A549 (cell line): ENCODE results near the gene GNAI2. TPM values are rescaled to one million over a fixed set of nuclear protein-coding genes. Genes with fewer than 3 reads are reported as not detected.
A peak's percentile ranks its signal among the peaks of the same experiment; 100 is the strongest.

ENCODE experiments used
- ATAC-seq, 2 experiments: fragments of 200-7000 bp in 1 of 2; fragments of >200 bp in 1 of 2; cut with Nextera tagmentation in 1 of 2; cut with Tn5 transposase in 1 of 2; 3 replicates each; pipeline versions ENCODE4 v1.8.0 to v1.9.1; 2018 to 2020; ENCODE audit warnings: mild to moderate bottlenecking in 1 of 2, moderate library complexity in 1 of 2
- CTCF ChIA-PET: fragments of 300-600 bp; sonication (Branson Sonifier 250); formaldehyde crosslinking; extraction: SDS; loops from one replicate; lab custom pipeline; 2021; ENCODE audit warnings: antibody characterized with exemption, inconsistent platforms; lab: Yijun Ruan, JAX
- POLR2A ChIA-PET: fragments of 350-600 bp; formaldehyde crosslinking; extraction: SDS; loops from one replicate; lab custom pipeline; 2021; ENCODE audit warnings: antibody characterized with exemption, inconsistent platforms; lab: Yijun Ruan, JAX
- DNase-seq, 2 experiments: peaks; one replicate each; pipeline versions ENCODE4 v3.0.0 to v3.0.0-alpha.2; 2011 to 2016; ENCODE audit warnings: low read depth in 1 of 2, low spot score in 1 of 2
- FAIRE-seq: peaks from 2 replicates; lab custom pipeline; 2011; peaks lifted over from hg19 to GRCh38; lab: Jason Lieb, UNC
- H3K27ac ChIP-seq, 2 experiments: fragments of >200 bp; sonication (Bioruptor Twin); formaldehyde crosslinking; 3 replicates each; pipeline ENCODE4 v1.5.1; 2016 to 2017
- H3K4me1 ChIP-seq: fragments of >200 bp; sonication (Bioruptor Twin); formaldehyde crosslinking; 3 replicates; pipeline ENCODE4 v1.6.1; 2016
- H3K4me2 ChIP-seq: fragments of >200 bp; sonication (Bioruptor Twin); formaldehyde crosslinking; 3 replicates; pipeline ENCODE4 v1.6.1; 2016
- H3K4me3 ChIP-seq: fragments of >200 bp; sonication (Bioruptor Twin); formaldehyde crosslinking; 3 replicates; pipeline ENCODE4 v1.5.1; 2016
- H3K9me3 ChIP-seq: fragments of >200 bp; sonication (Bioruptor Twin); formaldehyde crosslinking; 3 replicates; pipeline ENCODE4 v1.6.1; 2016
- CBX8 ChIP-seq: fragments of 200-600 bp; sonication (generic); IDR thresholded peaks from 2 replicates; pipeline ENCODE4 v1.6.1; 2016
- FOSL2 ChIP-seq, 2 experiments: fragments of 450-650 bp in 1 of 2; fragments of >200 bp in 1 of 2; sonication (Bioruptor Twin) in 1 of 2; formaldehyde crosslinking; IDR thresholded peaks; 2 replicates each; pipeline versions ENCODE4 v1.5.0 to v1.6.1; 2016 to 2020; ENCODE audit warnings: mild to moderate bottlenecking in 1 of 2, moderate library complexity in 1 of 2
- HDAC2 ChIP-seq: fragments of 200-600 bp; sonication (generic); IDR thresholded peaks from 2 replicates; pipeline ENCODE4 v1.6.1; 2016
- HEYL ChIP-seq: fragments of 250-450 bp; sonication (Bioruptor Pico); IDR thresholded peaks from 2 replicates; pipeline ENCODE4 v1.8.0; 2021; ENCODE audit warnings: mild to moderate bottlenecking, moderate library complexity
- HOXB13 ChIP-seq: fragments of 250-450 bp; sonication (Bioruptor Pico); IDR thresholded peaks from 2 replicates; pipeline ENCODE4 v1.5.0; 2020; ENCODE audit warnings: low read depth, mild to moderate bottlenecking, moderate library complexity
- HOXB5 ChIP-seq: fragments of 250-450 bp; sonication (Bioruptor Pico); IDR thresholded peaks from 2 replicates; pipeline ENCODE4 v1.5.0; 2020; ENCODE audit warnings: mild to moderate bottlenecking, moderate library complexity
- MAZ ChIP-seq: fragments of 150-350 bp; IDR thresholded peaks from 2 replicates; pipeline ENCODE4 v1.6.1; 2014; ENCODE audit warnings: antibody characterized with exemption, low read depth, low read length, borderline replicate concordance
- RAD21 ChIP-seq, 2 experiments: fragments of >200 bp in 1 of 2; sonication (Bioruptor Twin) in 1 of 2; formaldehyde crosslinking in 1 of 2; IDR thresholded peaks in 1 of 2; conservative IDR thresholded peaks in 1 of 2; 2 replicates in 1 of 2; 3 replicates in 1 of 2; pipeline ENCODE4 v1.6.1; 2012 to 2018; ENCODE audit warnings: inconsistent platforms in 1 of 2
- SREBF2 ChIP-seq: fragments of 450-650 bp; IDR thresholded peaks from 2 replicates; pipeline ENCODE4 v1.6.1; 2014; ENCODE audit warnings: mild to moderate bottlenecking, moderate library complexity
- WGBS: methylation state at CpG from one replicate; pipeline ENCODE4 v1.1.6; 2017; ENCODE audit errors: missing lambda C conversion rate; 5-methylcytosine and 5-hydroxymethylcytosine counted together
- polyA plus RNA-seq, 4 experiments: library from polyadenylated mRNA; depleted of rRNA in 3 of 4; stranded (reverse); fragments of >200 nt; fragmentation: RNase III in 1 of 4; extraction: RNeasy Plus Mini Kit Qiagen cat#74134 plus additional on column Dnase treatment in 1 of 4; gene quantifications; 2 replicates in 3 of 4; 3 replicates in 1 of 4; pipeline ENCODE4 v1.2.3, GENCODE V29; 2011 to 2017
- TF ChIP-seq, protein P1 (sequence below): fragments of >200 bp; sonication (Bioruptor Twin); formaldehyde crosslinking; IDR thresholded peaks from 3 replicates; pipeline ENCODE4 v1.6.1; 2016
- TF ChIP-seq, protein P2 (sequence below): fragments of 200-600 bp; sonication (generic); IDR thresholded peaks from 2 replicates; pipeline ENCODE4 v1.6.1; 2016; ENCODE audit warnings: antibody characterized with exemption, mild to moderate bottlenecking, moderate library complexity
- TF ChIP-seq, protein P3 (sequence below): fragments of >200 bp; sonication (Bioruptor Twin); formaldehyde crosslinking; IDR thresholded peaks from 2 replicates; pipeline ENCODE4 v1.6.1; 2016
- TF ChIP-seq, protein P4 (sequence below): fragments of >200 bp; sonication (Bioruptor Twin); formaldehyde crosslinking; IDR thresholded peaks from 3 replicates; pipeline ENCODE4 v1.5.1; 2016

GNAI2 gene
- polyA plus RNA-seq, 2 of the 4 experiments (the other 2 are of a cell fraction): 47.4 to 67.8 TPM

DNA sequence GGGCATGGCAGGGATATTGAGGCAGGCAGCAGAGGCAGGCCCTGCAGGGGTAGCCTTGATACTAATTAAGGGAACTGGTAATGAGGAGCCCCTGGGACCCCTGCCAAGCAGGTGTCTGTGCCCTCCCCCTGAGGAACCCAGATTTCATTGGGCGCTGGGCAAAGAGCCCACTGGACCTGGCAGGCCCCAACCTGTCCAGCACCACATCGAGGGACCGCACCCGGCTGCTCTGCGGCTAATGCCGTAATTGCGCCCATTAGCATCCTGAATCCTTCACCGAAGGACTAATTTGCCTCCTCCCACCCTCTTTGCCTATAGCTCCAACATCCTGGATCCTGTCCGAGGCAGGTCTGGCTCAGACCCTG, 19.2 kb downstream of the GNAI2 start:
- DNase-seq: no peak
- Histone ChIP-seq H3K4me1 (peaks cover 6% of the 10 kb centered on the region; the same call in 1 of the 3 replicates), H3K9me3 (no peaks in the 10 kb centered on the region), H3K27ac (no peak overlapping the region), H3K4me3 (no peak overlapping the region), H3K4me2 (no peak overlapping the region)
- WGBS: 91% methylated on average over 9 of the region's 9 CpGs
- CTCF ChIA-PET: interaction anchor here (1.2 to 11.2 kb wide), 7 partner anchors 9 to 69 kb away, joined by 3 to 219 read pairs (median 7); partner anchors contain the start of genes GNAI2 and GNAT1
- ATAC-seq: no peak
- no peak for TF ChIP-seq CBX8
- TF ChIP-seq, protein P1, sequence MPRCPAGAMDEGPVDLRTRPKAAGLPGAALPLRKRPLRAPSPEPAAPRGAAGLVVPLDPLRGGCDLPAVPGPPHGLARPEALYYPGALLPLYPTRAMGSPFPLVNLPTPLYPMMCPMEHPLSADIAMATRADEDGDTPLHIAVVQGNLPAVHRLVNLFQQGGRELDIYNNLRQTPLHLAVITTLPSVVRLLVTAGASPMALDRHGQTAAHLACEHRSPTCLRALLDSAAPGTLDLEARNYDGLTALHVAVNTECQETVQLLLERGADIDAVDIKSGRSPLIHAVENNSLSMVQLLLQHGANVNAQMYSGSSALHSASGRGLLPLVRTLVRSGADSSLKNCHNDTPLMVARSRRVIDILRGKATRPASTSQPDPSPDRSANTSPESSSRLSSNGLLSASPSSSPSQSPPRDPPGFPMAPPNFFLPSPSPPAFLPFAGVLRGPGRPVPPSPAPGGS: no peak
- no peak for TF ChIP-seq HEYL (CRISPR knock-in tag)
- TF ChIP-seq, protein P2, sequence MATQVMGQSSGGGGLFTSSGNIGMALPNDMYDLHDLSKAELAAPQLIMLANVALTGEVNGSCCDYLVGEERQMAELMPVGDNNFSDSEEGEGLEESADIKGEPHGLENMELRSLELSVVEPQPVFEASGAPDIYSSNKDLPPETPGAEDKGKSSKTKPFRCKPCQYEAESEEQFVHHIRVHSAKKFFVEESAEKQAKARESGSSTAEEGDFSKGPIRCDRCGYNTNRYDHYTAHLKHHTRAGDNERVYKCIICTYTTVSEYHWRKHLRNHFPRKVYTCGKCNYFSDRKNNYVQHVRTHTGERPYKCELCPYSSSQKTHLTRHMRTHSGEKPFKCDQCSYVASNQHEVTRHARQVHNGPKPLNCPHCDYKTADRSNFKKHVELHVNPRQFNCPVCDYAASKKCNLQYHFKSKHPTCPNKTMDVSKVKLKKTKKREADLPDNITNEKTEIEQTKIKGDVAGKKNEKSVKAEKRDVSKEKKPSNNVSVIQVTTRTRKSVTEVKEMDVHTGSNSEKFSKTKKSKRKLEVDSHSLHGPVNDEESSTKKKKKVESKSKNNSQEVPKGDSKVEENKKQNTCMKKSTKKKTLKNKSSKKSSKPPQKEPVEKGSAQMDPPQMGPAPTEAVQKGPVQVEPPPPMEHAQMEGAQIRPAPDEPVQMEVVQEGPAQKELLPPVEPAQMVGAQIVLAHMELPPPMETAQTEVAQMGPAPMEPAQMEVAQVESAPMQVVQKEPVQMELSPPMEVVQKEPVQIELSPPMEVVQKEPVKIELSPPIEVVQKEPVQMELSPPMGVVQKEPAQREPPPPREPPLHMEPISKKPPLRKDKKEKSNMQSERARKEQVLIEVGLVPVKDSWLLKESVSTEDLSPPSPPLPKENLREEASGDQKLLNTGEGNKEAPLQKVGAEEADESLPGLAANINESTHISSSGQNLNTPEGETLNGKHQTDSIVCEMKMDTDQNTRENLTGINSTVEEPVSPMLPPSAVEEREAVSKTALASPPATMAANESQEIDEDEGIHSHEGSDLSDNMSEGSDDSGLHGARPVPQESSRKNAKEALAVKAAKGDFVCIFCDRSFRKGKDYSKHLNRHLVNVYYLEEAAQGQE: no peak
- no peak for TF ChIP-seq SREBF2
- TF ChIP-seq HOXB5 (CRISPR knock-in tag): no peak
- no peak for TF ChIP-seq FOSL2 (IDR thresholded peaks at IDR 0.05)
- no peak for TF ChIP-seq FOSL2 (CRISPR knock-in tag; IDR thresholded peaks at IDR 0.05)
- TF ChIP-seq, protein P3, sequence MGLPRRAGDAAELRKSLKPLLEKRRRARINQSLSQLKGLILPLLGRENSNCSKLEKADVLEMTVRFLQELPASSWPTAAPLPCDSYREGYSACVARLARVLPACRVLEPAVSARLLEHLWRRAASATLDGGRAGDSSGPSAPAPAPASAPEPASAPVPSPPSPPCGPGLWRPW: no peak
- TF ChIP-seq HOXB13 (CRISPR knock-in tag): no peak
- TF ChIP-seq MAZ: no peak
- no peak for FAIRE-seq
- POLR2A ChIA-PET: no interaction called here

GRCh38 chr3:50256978-50257890, 21.2 kb downstream of the GNAI2 start:
- ATAC-seq: peak in 1 of 2 experiments; percentile 24; a peak in 2 of 6 replicates
- peaks cover 16% of the 10 kb centered on the region; the same call in 2 of the 3 replicates for H3K4me1 ChIP-seq
- H3K4me2 ChIP-seq: no peak overlapping the region
- H3K4me3 ChIP-seq: no peak overlapping the region
- ChIA-PET CTCF (interaction anchor here (0.8 to 11.2 kb wide), 10 partner anchors 9 to 65 kb away, joined by 3 to 219 read pairs (median 14); partner anchors contain the start of genes GNAI2 and GNAT1), POLR2A (no interaction called here)
- 91% methylated on average over 14 of the region's 20 CpGs for WGBS
- H3K9me3 ChIP-seq: no peaks in the 10 kb centered on the region
- H3K27ac ChIP-seq: no peak overlapping the region
- TF ChIP-seq RAD21 (conservative IDR thresholded peaks at IDR 0.05 in 1 of 2, IDR thresholded peaks at IDR 0.05 in 1 of 2) (peak in 1 of 2 experiments; percentile 36; a peak in 2 of 5 replicates), HDAC2 (no peak)
- TF ChIP-seq, protein P4, sequence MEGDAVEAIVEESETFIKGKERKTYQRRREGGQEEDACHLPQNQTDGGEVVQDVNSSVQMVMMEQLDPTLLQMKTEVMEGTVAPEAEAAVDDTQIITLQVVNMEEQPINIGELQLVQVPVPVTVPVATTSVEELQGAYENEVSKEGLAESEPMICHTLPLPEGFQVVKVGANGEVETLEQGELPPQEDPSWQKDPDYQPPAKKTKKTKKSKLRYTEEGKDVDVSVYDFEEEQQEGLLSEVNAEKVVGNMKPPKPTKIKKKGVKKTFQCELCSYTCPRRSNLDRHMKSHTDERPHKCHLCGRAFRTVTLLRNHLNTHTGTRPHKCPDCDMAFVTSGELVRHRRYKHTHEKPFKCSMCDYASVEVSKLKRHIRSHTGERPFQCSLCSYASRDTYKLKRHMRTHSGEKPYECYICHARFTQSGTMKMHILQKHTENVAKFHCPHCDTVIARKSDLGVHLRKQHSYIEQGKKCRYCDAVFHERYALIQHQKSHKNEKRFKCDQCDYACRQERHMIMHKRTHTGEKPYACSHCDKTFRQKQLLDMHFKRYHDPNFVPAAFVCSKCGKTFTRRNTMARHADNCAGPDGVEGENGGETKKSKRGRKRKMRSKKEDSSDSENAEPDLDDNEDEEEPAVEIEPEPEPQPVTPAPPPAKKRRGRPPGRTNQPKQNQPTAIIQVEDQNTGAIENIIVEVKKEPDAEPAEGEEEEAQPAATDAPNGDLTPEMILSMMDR: peak; percentile 31
- FAIRE-seq: no peak
- DNase-seq: peak in 1 of 2 experiments; percentile 48
